Hepatocyte (in vitro differentiated cells): ENCODE results near the gene UBXN11. TPM values are rescaled to one million over a fixed set of nuclear protein-coding genes. Genes with fewer than 3 reads are reported as not detected.
"Not testable (repeated sequence)": the region's sequence is repeated elsewhere in the genome, so short reads cannot be mapped to it uniquely, and the experiment has no call there.

Source experiments
- DNase-seq: peaks from one replicate; pipeline ENCODE4 v3.0.0-alpha.2; 2016; ENCODE audit warnings: low spot score
- H2AFZ ChIP-seq: fragments of 200-600 bp; sonication (generic); 2 replicates; pipeline ENCODE4 v1.6.0; 2016; ENCODE audit warnings: antibody characterized with exemption, mild to moderate bottlenecking
- H3K27ac ChIP-seq: fragments of 200-600 bp; sonication (generic); 2 replicates; pipeline ENCODE4 v1.5.1; 2016; ENCODE audit warnings: mild to moderate bottlenecking
- H3K27me3 ChIP-seq: fragments of 200-600 bp; sonication (generic); 2 replicates; pipeline ENCODE4 v1.6.1; 2016
- H3K36me3 ChIP-seq: fragments of 200-600 bp; sonication (generic); replicated peaks from 2 replicates; pipeline ENCODE4 v1.5.1; 2016; ENCODE audit warnings: low read depth; ENCODE audit not compliant: insufficient read depth
- H3K4me1 ChIP-seq: fragments of 200-600 bp; sonication (generic); 2 replicates; pipeline ENCODE4 v1.5.1; 2016; ENCODE audit warnings: mild to moderate bottlenecking, moderate library complexity; ENCODE audit not compliant: insufficient read depth
- H3K4me2 ChIP-seq: fragments of 200-600 bp; sonication (generic); 2 replicates; pipeline ENCODE4 v1.6.0; 2016
- H3K4me3 ChIP-seq: fragments of 200-600 bp; sonication (generic); 2 replicates; pipeline ENCODE4 v1.5.1; 2016; ENCODE audit warnings: mild to moderate bottlenecking
- H3K79me2 ChIP-seq: fragments of 200-600 bp; sonication (generic); 2 replicates; pipeline ENCODE4 v1.6.0; 2017; ENCODE audit warnings: mild to moderate bottlenecking
- H3K9me2 ChIP-seq: fragments of 200-600 bp; sonication (generic); replicated peaks from 2 replicates; pipeline ENCODE4 v1.6.0; 2017; ENCODE audit warnings: mild to moderate bottlenecking; ENCODE audit not compliant: insufficient read depth
- H3K9me3 ChIP-seq: fragments of 200-600 bp; sonication (generic); 2 replicates; pipeline ENCODE4 v1.5.1; 2016; ENCODE audit warnings: low read depth, mild to moderate bottlenecking
- H4K20me1 ChIP-seq: fragments of 200-600 bp; sonication (generic); 2 replicates; pipeline ENCODE4 v1.6.0; 2016; ENCODE audit warnings: mild to moderate bottlenecking; ENCODE audit not compliant: insufficient read depth, poor library complexity, severe bottlenecking
- CTCF ChIP-seq: fragments of 200-600 bp; sonication (generic); IDR thresholded peaks from 2 replicates; pipeline ENCODE4 v1.5.1; 2016; ENCODE audit warnings: antibody characterized with exemption, mild to moderate bottlenecking; ENCODE audit not compliant: poor library complexity
- EZH2 ChIP-seq: fragments of 200-600 bp; sonication (generic); IDR thresholded peaks from 2 replicates; pipeline ENCODE4 v1.6.1; 2016; ENCODE audit warnings: antibody characterized with exemption, mild to moderate bottlenecking, borderline replicate concordance
- EZH2phosphoT487 ChIP-seq: fragments of 200-600 bp; sonication (generic); IDR thresholded peaks from one replicate; pipeline ENCODE4 v1.6.1; 2018; ENCODE audit warnings: antibody characterized with exemption, mild to moderate bottlenecking, low read depth, moderate library complexity; ENCODE audit not compliant: unreplicated experiment, severe bottlenecking
- WGBS: methylation state at CpG from one replicate; pipeline ENCODE4 v1.1.6; 2016; ENCODE audit warnings: low lambda C conversion rate; ENCODE audit errors: missing lambda C conversion rate; 5-methylcytosine and 5-hydroxymethylcytosine counted together
- polyA plus RNA-seq: library from polyadenylated mRNA; unstranded; fragments of >200 nt; fragmentation: Nextera tagmentation; extraction: Ambion mirVana; gene quantifications from 2 replicates; pipeline ENCODE4 v1.2.1, GENCODE V29; 2016
- total RNA-seq: library from RNA; depleted of rRNA; stranded (reverse); fragments of >200 nt; gene quantifications from 2 replicates; pipeline ENCODE4 v1.2.3, GENCODE V29; 2014

The UBXN11 gene
- total and polyA plus RNA-seq, 2 experiments from 2014 or later, result 3.1 to 17.1 TPM

GRCh38 chr1:26295194-26296138, 11.0 kb downstream of the UBXN11 start:
- no peaks in the 10 kb centered on the region for H3K4me1 ChIP-seq
- H3K9me2 ChIP-seq, result no peaks in the 10 kb centered on the region
- H3K4me2 ChIP-seq, result no peak overlapping the region
- no peak for DNase-seq
- no peaks in the 10 kb centered on the region for H3K36me3 ChIP-seq
- no peaks in the 10 kb centered on the region for H3K79me2 ChIP-seq
- H3K27me3 ChIP-seq, result no peaks in the 10 kb centered on the region
- H3K27ac ChIP-seq, result no peak overlapping the region
- WGBS, result 97% methylated on average over 20 of the region's 22 CpGs
- no peaks in the 10 kb centered on the region for H3K9me3 ChIP-seq
- no peak overlapping the region for H2AFZ ChIP-seq
- no peaks in the 10 kb centered on the region for H4K20me1 ChIP-seq
- no peak overlapping the region for H3K4me3 ChIP-seq
- TF ChIP-seq EZH2phosphoT487, result no peak
- no peak for TF ChIP-seq CTCF
- TF ChIP-seq EZH2, result no peak

GRCh38 chr1:26293911-26294463, 12.4 kb downstream of the UBXN11 start:
- H3K27ac ChIP-seq, result no peak overlapping the region
- H3K4me3 ChIP-seq, result no peak overlapping the region
- no peaks in the 10 kb centered on the region for H4K20me1 ChIP-seq
- H3K27me3 ChIP-seq, result no peaks in the 10 kb centered on the region
- H3K4me1 ChIP-seq, result no peaks in the 10 kb centered on the region
- H2AFZ ChIP-seq, result no peak overlapping the region
- no peak for DNase-seq
- no peaks in the 10 kb centered on the region for H3K9me3 ChIP-seq
- TF ChIP-seq CTCF (no peak), EZH2phosphoT487 (no peak), EZH2 (no peak)
- no peaks in the 10 kb centered on the region for H3K79me2 ChIP-seq
- WGBS, result 84% methylated on average over 11 of the region's 11 CpGs
- no peak overlapping the region for H3K4me2 ChIP-seq
- H3K9me2 ChIP-seq, result no peaks in the 10 kb centered on the region
- no peaks in the 10 kb centered on the region for H3K36me3 ChIP-seq

GRCh38 chr1:26292735-26293134, 13.7 kb downstream of the UBXN11 start:
- not testable (repeated sequence) for H4K20me1 ChIP-seq, H3K27me3 ChIP-seq, H3K4me1 ChIP-seq, H3K9me3 ChIP-seq, H2AFZ ChIP-seq, H3K4me3 ChIP-seq, H3K27ac ChIP-seq, DNase-seq, H3K36me3 ChIP-seq, H3K9me2 ChIP-seq, H3K79me2 ChIP-seq, H3K4me2 ChIP-seq
- 98% methylated on average over 5 of the region's 5 CpGs for WGBS

- H4K20me1 ChIP-seq, result no peaks in the 10 kb centered on the region
- H3K79me2 ChIP-seq, result no peaks in the 10 kb centered on the region
- no peak overlapping the region for H3K4me2 ChIP-seq
- DNase-seq, result no peak
- H3K27ac ChIP-seq, result no peak overlapping the region
- no peaks in the 10 kb centered on the region for H3K9me2 ChIP-seq
- 95% methylated on average over 4 of the region's 4 CpGs for WGBS
- H3K9me3 ChIP-seq, result no peaks in the 10 kb centered on the region
- H3K27me3 ChIP-seq, result no peaks in the 10 kb centered on the region
- H2AFZ ChIP-seq, result no peak overlapping the region
- H3K4me1 ChIP-seq, result no peaks in the 10 kb centered on the region
- TF ChIP-seq CTCF (no peak), EZH2 (no peak), EZH2phosphoT487 (no peak)
- H3K4me3 ChIP-seq, result no peak overlapping the region
- no peaks in the 10 kb centered on the region for H3K36me3 ChIP-seq
Measured at GRCh38 chr1:26291939-26292338, 14.5 kb downstream of the UBXN11 start.
